Epidermal melanocyte (primary cell): Measurements from ENCODE around the gene IL26.

Experiments
- DNase-seq: peaks from one replicate; pipeline ENCODE4 v3.0.0; 2011; ENCODE audit warnings: low spot score; ENCODE audit not compliant: insufficient read length

Gene IL26

DNA sequence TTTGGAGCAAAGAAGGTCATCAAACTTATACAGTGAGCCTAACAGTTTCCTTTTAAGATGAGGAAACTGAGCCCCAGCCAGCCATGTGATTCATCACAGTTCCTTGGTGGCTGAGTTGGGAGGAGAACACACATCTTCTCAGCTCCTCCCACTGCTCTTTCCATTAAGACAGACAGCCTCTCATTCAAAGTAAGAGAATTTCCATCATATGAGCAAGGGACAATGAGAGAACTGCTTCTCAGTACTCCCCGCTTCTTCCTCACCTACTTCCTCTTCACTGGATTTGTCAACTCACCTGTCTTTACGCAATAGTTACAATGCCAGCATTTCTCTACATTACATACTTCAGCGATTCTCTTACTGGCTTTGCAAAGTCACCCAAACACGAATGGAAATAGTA lies 68.2 kb downstream of the IL26 start:
- no peak for DNase-seq

DNA sequence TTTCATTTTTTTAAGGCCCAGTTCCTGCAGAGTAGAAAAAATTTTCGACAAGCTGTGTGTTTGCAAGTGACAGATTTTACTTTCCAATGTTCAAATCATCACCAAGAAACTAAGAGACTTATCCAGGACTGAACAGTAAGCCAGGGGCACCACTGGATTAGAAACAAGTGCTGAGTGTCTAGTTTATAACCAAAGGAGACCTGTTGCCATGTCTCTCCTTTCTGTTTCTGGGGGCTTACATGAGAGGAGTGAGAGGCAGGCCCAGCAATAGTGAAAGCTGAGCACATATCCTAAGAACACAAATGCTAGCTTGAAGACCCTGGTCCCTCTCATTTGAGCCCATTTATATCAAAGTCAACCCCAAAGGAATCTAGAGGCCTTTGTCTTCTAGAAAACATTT lies 69.0 kb downstream of the IL26 start:
- no peak for DNase-seq

GRCh38 chr12:68154779-68155178 lies 70.8 kb downstream of the IL26 start:
- DNase-seq, result no peak
